ENCODE measurements around the gene TMEM150C.

Gene TMEM150C

GRCh38 chr4:82561786-82562563, at the start of gene TMEM150C:
Gene TMEM150C, minus strand, starts transcription at chr4:82561988. Its CDS starts 57,331 bp downstream, at chr4:82504657.
- no peak for DNase-seq

DNA sequence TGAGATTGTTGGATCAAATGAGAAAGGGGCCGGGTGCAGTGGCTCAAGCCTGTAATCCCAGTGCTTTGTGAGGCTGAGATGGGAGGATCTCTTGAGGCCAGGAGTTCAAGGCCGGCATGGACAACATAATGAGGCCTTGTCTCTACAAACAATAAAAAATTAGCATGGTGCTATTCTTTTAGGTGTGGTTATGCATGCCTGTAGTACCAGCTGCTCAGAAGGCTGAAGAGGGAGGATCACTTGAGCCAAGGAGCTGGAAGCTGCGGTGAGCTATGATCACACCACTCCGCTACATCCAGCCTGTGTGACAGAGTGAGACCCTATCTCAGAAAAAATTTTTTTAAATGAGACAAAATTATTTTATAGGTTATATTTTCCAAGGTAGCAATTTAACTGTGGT, 49.7 kb upstream of the TMEM150C start:
- DNase-seq, result no peak

DNA sequence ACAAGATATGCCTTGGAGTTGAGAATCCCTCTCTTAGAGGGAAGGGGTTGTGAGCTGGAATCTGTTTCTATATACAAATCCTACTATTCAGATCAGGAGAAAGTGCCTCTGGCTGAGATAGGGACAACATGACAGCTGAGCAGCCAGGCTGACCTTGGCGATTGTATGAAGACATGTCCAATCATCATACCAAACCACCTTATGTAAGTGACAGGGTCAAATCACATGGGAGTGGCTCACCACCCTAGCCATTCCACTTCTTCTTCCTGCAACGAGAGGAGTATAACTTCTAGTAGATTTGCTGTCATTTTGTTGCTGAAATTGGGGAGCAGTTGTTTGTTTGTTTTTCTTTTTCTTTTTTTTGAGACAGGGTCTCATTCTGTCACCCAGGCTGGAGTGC, 48.3 kb upstream of the TMEM150C start:
- no peak for DNase-seq

DNA sequence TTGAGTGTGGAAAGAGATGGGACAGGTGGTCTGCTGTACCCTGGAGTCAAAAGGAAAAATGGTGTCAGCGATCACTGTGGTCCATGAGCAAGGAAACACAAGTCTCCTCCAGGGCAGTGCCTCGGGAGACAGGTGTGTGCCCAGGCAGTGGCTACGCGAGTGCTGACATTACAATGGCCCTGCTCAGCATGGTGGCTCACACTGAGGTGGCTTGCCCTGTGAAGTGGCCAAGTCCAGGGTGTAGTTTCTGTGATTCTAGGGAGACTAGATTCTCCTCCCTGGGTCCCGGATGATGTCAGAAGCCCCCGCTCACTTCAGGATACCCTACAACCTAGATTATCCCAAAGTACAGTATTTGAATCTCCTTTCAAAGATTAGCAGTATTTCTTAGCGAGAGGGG, 44.8 kb upstream of the TMEM150C start:
- DNase-seq, result no peak

- no peak for DNase-seq
Measured at GRCh38 chr4:82604522-82604921, 42.7 kb upstream of the TMEM150C start.

GRCh38 chr4:82601242-82602015, 39.6 kb upstream of the TMEM150C start:
- DNase-seq, result no peak

GRCh38 chr4:82599336-82599735, 37.5 kb upstream of the TMEM150C start:
- no peak for DNase-seq

DNA sequence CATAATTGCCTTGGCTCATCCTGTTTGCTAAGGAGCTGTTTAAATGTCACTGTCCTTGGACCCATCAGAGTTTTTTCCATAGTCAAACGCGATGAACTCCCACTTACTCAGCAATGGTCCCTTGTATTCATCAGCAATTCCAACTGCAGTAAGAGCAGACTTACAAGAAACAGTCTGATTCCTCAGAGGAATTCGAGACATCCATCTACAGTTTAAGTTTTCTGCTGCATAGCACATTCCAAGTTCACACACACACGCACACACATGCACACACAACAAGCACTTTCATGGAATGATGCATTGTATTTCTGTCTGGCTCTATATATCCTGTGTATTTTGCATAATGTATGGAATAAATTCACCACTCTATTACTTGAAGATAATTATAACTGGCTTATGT, 32.7 kb upstream of the TMEM150C start:
- DNase-seq, result no peak

GRCh38 chr4:82593411-82593810, 31.6 kb upstream of the TMEM150C start:
- DNase-seq, result no peak

GRCh38 chr4:82592639-82593038, 30.9 kb upstream of the TMEM150C start:
- DNase-seq, result no peak

DNA sequence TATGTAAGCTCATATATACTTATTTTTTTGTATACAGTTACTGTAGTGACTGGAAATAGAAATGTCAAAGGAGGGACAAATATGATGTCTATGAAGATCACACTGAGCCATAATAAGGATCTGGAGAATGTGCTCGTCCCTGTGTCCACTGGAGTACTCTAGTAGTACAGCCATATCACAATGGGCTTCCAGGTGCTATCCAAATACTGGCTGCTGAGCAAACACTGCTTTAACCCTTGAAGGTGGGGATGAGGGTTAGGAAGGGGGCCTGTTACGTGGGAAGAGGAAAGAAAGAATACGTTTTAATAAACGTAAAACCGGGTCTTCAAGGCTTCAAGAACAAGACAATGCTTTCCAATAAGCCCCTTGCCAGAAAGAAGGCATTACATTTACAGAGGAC, 29.8 kb upstream of the TMEM150C start:
- no peak for DNase-seq

DNA sequence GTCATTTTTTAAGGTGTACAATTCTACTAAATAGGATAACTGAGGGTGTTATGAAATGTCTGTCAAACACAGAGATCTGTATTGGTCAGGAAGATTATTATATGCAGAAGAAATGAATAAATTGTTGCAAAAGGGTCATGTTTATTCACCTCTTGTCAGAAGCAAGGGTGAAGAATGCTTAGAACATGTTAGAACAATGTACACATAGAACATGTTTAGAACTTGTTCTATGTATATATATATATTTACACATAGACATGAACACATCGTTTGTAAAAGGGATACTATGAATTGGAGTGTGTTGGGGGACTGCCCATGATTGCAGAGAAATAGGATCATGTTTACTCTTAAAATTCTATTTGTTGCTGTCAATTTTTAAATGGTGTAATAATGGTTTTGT, 28.0 kb upstream of the TMEM150C start:
- no peak for DNase-seq

- no peak for DNase-seq
Measured at GRCh38 chr4:82588771-82589270, 27.0 kb upstream of the TMEM150C start.

DNA sequence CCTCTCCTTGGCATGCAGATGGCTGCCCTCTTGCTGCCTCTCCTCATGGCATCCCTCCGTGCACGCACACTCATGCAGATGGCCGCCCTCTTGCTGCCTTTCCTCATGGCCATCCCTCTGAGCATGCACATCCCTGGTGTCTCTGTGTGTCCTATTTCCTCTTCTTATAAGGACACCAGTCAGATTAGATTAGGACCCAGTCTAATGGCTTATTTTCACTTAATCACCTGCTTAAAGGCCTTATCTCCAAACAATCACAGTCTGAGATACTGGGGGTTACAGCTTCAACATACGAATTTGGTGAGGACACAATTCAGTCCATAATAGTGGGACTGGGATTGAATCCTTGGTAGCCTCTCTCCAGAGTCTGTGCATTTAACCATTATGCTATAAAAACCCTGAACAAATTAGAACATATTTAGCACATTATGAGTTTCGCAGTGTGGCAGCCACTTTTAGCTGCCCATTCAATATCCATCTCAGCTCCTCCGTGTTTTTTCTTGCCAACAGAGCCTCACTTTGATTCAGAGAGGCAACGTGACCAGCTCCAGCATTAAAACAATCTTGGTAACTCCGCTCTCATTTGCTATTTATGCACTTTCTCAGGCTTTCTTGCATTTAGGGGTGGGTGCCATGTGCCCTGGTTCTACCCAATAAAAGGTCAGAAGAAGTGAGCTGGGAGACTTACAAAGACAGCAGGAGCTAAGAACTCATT, 26.2 kb upstream of the TMEM150C start:
- no peak for DNase-seq

GRCh38 chr4:82585690-82586435, 24.1 kb upstream of the TMEM150C start:
- no peak for DNase-seq

- DNase-seq, result no peak
Measured at GRCh38 chr4:82584931-82585330, 23.1 kb upstream of the TMEM150C start.

GRCh38 chr4:82583897-82584587, 22.3 kb upstream of the TMEM150C start:
- DNase-seq, result no peak

DNA sequence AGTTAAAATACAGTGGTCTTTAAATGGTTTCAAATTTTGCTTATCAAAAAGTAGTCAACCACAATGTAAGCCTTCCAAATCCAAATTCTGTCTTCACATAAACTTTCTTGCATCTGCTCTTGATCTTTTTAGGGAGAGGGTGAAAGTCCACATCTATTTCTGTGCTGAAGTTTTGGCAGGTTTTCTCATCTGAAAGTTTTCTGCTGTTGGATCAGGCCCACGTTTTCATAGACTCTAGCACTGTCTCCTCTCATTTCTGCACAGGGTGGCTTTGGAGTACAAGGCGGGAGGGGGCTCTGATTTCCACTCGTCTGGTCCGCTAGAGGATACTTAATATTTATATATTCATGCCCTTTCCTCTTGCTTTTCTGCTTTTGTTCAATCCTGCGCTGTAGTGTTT, 18.1 kb upstream of the TMEM150C start:
- DNase-seq, result no peak

DNA sequence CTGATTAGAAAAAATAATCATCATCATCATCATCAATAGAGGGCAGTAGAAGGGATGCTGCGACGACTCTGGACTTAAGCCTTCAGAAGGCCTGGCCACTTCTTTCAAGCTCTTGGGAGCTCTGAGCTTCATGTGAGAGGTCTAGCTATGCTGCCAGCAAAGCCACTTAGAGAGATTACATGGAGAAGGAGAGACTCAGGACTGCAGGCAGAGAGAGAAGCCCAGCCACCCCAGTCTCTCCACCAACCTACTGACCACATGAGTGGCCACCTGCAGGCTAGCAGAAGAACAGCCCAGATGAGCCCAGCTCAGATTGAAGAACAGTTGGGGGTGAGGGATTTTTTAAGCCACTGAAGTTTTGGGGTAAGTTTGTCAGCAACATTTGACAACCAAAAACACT, 17.1 kb upstream of the TMEM150C start:
- DNase-seq, result no peak

GRCh38 chr4:82577451-82577850, 15.7 kb upstream of the TMEM150C start:
- no peak for DNase-seq

DNA sequence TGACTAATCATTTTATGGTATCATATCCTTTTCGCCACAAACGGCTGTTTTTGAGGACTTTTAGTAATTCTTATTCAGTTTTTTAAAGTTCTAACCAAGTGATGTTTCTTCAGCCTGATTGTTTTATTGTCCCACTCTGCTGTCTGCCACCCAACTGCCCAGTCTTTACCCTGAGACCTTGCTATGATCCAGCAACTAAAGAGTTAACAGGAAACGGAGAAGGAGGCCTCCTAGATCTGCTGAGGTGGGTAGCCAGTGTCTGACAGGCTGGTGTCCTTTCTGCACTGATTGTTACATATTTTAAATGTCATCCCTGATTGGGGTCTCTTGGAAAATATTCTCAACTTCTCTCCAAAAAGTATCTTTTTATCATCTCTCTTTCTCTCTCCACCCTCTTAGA, 7.9 kb upstream of the TMEM150C start:
- DNase-seq, result no peak

DNA sequence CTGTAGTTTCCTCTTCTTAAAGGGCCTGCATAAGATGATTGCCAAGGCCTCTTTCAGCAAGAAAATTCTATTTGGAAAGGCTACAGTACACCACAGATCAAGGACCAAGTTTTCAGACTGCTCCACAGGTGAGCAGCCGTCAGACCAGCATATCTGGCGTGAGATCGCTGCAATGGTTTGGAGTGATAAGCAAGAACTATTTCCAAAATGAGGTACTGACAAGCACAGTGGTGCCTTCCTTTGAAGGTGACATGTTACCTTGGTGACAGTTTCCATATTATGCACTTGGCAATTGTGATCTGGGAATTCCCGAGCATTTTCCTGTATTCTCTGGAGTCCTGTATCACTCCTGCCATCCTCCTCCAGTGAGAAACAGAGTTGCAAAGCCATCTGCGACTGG, 7.3 kb upstream of the TMEM150C start:
- no peak for DNase-seq

Measured in CD4-positive, alpha-beta T cell treated with Interleukin-12 subunit alpha and Interleukin-12 subunit beta, for 1 hour (primary cell).